HEK293T (cell line): Measurements from ENCODE around the gene MYO7A.

ENCODE experiments used
- ARNT ChIP-seq: fragments of 450-650 bp; IDR thresholded peaks from 2 replicates; pipeline ENCODE4 v1.6.1; 2017; ENCODE audit warnings: mild to moderate bottlenecking
- BHLHE40 ChIP-seq: fragments of 450-650 bp; IDR thresholded peaks from 2 replicates; pipeline ENCODE4 v1.6.1; 2016; ENCODE audit warnings: mild to moderate bottlenecking, moderate library complexity, borderline replicate concordance
- CTBP1 ChIP-seq: fragments of 450-650 bp; IDR thresholded peaks from 2 replicates; pipeline ENCODE4 v1.6.1; 2016; ENCODE audit warnings: borderline replicate concordance
- ELF4 ChIP-seq: fragments of 450-650 bp; IDR thresholded peaks from 2 replicates; pipeline ENCODE4 v1.6.1; 2017; ENCODE audit warnings: antibody characterized with exemption
- FOXA1 ChIP-seq: fragments of 450-650 bp; IDR thresholded peaks from 2 replicates; pipeline ENCODE4 v1.6.1; 2016; ENCODE audit warnings: mild to moderate bottlenecking
- FOXK2 ChIP-seq: fragments of 450-650 bp; IDR thresholded peaks from 2 replicates; pipeline ENCODE4 v1.6.1; 2016; ENCODE audit warnings: mild to moderate bottlenecking
- FOXM1 ChIP-seq: fragments of 450-650 bp; IDR thresholded peaks from 2 replicates; pipeline ENCODE4 v1.6.1; 2017; ENCODE audit warnings: mild to moderate bottlenecking, borderline replicate concordance
- LEF1 ChIP-seq: fragments of 450-650 bp; IDR thresholded peaks from 2 replicates; pipeline ENCODE4 v1.6.1; 2017; ENCODE audit warnings: mild to moderate bottlenecking, borderline replicate concordance
- NFRKB ChIP-seq: fragments of 450-650 bp; IDR thresholded peaks from 2 replicates; pipeline ENCODE4 v1.6.1; 2016; ENCODE audit warnings: mild to moderate bottlenecking, moderate library complexity
- SUZ12 ChIP-seq: fragments of 450-650 bp; IDR thresholded peaks from 2 replicates; pipeline ENCODE4 v1.6.1; 2016; ENCODE audit warnings: mild to moderate bottlenecking
- TARDBP ChIP-seq: fragments of 450-650 bp; IDR thresholded peaks from 2 replicates; pipeline ENCODE4 v1.6.1; 2016
- ZNF384 ChIP-seq: fragments of 450-650 bp; IDR thresholded peaks from 2 replicates; pipeline ENCODE4 v1.6.1; 2016
- TF ChIP-seq, protein P1 (sequence below): fragments of 450-650 bp; IDR thresholded peaks from 2 replicates; pipeline ENCODE4 v1.6.1; 2016

DNA sequence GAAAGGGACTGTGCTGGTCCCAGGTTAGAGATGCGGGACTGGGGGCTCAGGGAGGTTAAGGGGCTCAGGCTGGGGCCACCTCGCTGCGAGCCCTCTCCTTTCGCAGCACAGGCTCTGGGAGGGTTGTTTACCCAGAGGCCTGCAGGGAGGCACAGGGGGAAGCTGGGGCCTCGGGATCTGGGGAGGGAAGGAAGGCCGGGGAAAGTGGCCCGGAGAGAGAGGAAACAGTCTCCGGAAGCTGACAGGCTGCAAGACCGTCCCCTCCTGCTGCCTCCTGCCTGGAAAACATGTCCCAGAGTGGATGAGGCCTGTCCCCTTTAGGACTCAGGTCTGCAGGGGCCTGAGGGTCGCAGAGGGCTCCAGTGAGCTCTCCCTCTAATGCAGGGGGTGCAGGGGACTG lies 45.4 kb downstream of the MYO7A start:
- TF ChIP-seq FOXK2 (no peak), LEF1 (no peak), CTBP1 (no peak), NFRKB (no peak), FOXA1 (no peak), BHLHE40 (no peak), FOXM1 (no peak), ELF4 (no peak), ZNF384 (no peak), ARNT (no peak), SUZ12 (no peak), TARDBP (no peak)
- TF ChIP-seq, protein P1, sequence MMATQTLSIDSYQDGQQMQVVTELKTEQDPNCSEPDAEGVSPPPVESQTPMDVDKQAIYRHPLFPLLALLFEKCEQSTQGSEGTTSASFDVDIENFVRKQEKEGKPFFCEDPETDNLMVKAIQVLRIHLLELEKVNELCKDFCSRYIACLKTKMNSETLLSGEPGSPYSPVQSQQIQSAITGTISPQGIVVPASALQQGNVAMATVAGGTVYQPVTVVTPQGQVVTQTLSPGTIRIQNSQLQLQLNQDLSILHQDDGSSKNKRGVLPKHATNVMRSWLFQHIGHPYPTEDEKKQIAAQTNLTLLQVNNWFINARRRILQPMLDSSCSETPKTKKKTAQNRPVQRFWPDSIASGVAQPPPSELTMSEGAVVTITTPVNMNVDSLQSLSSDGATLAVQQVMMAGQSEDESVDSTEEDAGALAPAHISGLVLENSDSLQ, result no peak
